Endometrium (tissue), 2 donors: ENCODE data around the gene AP3D1.
A peak's percentile ranks its signal among the peaks of the same experiment; 100 is the strongest.
"Not testable (repeated sequence)": the region's sequence is repeated elsewhere in the genome, so short reads cannot be mapped to it uniquely, and the experiment has no call there.

Experiments
- FAIRE-seq: peaks from 2 replicates; lab custom pipeline; 2012; peaks lifted over from hg19 to GRCh38; lab: Jason Lieb, UNC
- donor health status: control.
- donor health status: control.

AP3D1 gene

DNA sequence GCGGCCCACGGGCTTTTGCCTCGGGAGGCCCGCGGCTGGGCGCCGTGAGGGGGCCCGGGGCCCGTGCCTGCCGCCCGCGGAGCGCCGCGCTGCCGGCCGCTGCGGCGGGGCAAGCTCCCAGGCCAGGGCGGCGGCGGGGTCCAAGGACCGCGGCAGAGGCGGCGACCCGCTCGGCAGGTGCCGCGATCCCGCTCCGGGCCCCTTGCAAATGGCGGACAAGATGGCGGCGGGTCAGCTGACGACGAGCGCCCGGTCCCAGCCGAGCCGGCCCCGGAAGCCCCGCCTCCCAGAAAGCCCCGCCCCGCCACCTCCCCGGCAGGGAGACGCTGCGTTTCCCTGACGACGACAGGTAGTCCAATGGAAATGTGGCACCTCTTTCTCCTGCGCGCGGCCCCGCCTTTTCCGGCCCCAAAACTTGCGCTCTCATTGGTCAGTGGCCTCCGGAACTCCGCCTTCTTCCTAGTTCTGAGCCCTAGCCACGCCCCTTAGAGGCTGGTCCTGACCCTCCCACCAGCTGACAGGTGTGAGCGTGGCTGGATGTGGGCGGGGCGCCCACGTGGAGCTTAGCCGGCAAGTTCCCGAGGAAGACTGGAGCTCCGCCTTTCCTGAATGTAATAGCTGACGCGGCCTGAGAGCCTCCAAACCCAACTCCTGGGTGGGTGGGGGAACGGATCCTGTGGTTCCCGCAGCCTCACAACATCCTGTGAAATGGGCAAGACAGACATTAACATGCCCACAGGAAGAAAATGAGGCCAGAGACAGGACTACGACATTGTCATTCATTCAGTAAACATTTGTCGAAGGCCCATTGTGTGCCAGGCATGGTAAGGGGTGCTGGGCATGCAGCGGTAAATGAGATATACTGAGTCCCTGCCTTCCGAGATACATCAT lies at the start of gene AP3D1:
Gene AP3D1, minus strand, starts transcription at position 228 of the 891 bp plus-strand sequence. CDS start 232 bp downstream, outside the sequence.
- FAIRE-seq = peak; percentile 99

- FAIRE-seq = not testable (repeated sequence)
Measured at GRCh38 chr19:2200624-2201294, 49.4 kb upstream of the AP3D1 start.

DNA sequence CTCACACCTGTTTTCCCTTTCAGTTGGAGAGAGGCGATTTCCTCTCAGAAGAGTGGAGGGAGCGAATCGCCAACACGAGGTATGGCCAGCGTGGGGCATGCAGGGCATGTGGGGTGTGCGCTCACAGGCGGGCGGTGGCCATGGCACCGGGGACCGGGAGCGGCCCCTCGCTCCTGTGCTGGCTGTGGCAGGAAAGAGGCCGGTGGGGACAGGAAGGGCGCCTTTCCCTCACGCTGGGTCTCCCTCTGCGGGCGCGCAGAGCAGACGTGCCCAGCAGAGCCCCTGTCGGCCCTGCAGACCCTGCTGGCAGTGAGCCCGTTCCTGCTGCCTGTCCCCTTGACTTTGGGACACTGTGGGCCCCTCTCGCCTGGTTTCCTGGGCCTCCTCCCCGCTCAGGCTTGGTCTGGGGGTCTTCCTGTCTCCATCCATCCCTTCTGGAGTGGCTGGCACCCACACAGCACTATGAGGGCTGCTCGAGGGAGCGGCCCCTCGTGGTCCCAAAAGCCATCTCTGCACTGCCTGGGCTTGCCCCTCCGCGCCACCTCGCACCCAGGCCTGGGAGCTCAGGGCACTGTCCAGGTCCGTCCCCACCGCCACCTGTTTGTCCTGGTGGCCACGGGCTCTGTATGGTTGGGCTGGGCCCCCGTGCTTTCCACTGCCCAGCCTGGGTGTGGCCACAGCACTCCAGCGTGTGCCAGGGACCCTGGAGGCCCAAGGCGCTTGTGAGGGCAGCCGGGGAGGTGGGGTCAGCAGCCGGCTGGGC lies 48.7 kb upstream of the AP3D1 start:
- no peak for FAIRE-seq

DNA sequence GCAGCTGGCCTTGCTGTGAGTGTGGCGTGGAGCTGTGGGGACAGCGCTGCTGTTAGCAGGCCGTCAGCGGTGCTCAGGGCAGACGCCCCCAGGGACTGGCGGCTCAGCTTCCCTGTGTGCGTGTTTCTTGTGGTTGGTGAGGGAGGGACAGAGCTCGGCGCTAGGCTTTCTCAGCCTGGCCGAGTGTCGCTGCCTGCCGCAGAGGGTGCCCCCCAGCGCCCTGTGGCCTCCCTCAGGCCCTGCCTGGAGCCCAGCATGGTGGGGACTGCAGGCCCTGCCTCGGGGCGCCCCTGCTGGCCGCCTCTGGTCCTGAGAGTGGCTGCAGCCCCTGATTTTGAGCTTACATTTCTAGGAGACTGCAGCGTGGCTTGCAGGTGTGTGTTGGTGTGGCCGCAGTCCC lies 47.8 kb upstream of the AP3D1 start:
- FAIRE-seq = no peak

DNA sequence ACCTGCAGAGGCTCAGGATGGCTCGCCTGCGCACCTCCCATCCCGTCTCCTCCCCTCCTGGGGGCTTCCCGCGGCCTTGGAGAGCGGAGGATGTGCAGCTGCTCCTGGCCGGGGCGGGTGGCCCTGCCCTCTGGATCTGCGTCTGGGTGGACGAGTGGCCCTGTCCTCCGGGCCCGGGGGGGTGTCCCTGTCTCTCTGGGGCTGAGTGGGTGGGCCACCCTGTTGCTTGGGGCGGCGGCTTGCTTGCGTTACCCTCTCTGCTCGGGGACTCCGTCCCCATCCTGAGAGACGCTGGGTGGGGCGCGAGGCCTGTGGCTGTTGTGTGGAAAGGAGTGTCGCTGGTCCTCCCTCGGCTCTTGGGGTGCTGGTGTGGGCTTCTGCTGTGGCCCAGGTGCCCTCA lies 47.0 kb upstream of the AP3D1 start:
- FAIRE-seq = no peak

- no peak for FAIRE-seq
Measured at GRCh38 chr19:2197270-2197669, 45.9 kb upstream of the AP3D1 start.

GRCh38 chr19:2195914-2196313 lies 44.5 kb upstream of the AP3D1 start:
- FAIRE-seq = no peak

GRCh38 chr19:2195361-2195760 lies 44.0 kb upstream of the AP3D1 start:
- FAIRE-seq = no peak

GRCh38 chr19:2194513-2195078 lies 43.2 kb upstream of the AP3D1 start:
- no peak for FAIRE-seq

DNA sequence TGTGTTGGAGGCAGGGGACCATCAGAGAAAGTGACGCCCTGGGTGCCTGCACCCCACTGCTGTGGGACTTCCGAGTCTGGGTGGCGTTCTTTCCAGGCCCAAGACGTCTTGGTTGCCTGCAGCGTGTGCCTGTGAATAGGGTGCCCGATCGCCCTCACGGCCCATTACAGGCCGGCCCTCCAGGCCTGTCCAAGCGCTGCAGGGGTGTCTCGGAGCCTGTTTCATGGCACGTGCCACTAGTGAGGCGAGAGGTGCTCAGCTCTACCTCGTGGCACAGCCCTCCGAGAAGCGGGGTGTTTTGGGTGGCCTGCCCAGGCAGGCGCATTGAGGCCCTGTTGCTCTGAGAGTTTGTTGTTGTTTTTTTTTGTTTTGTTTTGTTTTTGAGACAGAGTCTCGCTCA lies 42.4 kb upstream of the AP3D1 start:
- no peak for FAIRE-seq

GRCh38 chr19:2192862-2193261 lies 41.5 kb upstream of the AP3D1 start:
- no peak for FAIRE-seq

GRCh38 chr19:2191456-2192310 lies 40.3 kb upstream of the AP3D1 start:
- no peak for FAIRE-seq

- no peak for FAIRE-seq
Measured at GRCh38 chr19:2190848-2191455, 39.6 kb upstream of the AP3D1 start.

GRCh38 chr19:2189880-2190279 lies 38.5 kb upstream of the AP3D1 start:
- no peak for FAIRE-seq

GRCh38 chr19:2188708-2189385 lies 37.5 kb upstream of the AP3D1 start:
- FAIRE-seq = no peak

DNA sequence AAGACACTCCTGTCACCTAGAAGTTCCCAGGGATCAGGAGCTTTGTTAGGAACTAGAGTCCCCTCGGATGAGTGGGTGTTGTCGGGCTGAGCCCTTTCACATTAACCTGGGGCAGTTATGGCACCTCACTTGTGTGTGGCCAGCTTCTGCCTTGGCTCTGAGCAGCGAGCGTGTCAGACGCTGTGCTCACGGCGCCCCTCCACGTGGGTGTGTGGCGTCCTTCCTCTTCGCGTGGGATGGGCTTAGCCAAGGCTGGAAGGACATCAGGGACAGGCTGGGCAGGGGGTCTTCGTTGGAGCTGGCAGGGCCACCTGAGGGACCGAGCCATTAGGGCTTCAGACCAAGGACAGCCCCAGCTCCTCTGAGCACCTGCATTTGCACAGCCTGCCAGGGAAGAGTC lies 35.8 kb upstream of the AP3D1 start:
- FAIRE-seq = no peak

DNA sequence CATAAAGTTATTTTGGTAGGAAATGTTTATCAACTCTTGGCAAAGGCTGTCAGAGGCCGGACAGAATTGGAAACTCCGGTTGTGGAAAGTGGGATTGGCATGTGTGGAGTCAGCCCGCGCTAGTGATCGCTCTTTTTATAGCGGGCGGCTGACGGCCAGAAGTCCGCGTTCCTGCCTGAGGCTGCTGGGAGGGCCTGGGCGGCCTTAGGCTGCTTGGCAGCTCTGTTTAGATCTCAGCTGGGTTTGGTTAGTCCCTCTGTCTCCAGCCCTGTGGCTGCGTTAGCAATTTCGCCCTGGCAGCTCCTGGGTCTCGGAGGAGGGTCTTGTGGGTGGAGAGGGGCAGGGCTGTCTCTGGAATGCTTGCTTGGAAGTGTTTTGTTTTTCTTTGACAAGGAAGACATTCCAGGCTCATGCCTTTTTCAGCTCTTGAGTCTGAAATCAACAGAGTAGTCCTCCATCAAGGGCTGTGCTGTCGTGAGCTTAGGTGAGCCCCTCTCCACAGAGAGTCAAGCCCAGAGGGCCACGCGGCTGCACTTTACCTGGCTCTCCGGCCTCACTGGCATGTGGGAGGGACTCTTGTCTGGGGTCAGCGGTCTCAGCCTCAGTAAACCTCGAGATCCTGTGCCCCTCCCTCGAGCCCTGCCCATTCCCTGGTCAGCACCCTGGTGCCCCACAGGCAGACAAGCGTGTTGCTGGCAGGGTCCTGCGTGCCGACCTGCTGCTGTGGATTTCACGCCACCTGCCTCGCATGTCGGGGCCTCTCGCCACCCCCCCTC lies 34.9 kb upstream of the AP3D1 start:
- peak; percentile 94 for FAIRE-seq

- no peak for FAIRE-seq
Measured at GRCh38 chr19:2185734-2186070, 34.3 kb upstream of the AP3D1 start.

DNA sequence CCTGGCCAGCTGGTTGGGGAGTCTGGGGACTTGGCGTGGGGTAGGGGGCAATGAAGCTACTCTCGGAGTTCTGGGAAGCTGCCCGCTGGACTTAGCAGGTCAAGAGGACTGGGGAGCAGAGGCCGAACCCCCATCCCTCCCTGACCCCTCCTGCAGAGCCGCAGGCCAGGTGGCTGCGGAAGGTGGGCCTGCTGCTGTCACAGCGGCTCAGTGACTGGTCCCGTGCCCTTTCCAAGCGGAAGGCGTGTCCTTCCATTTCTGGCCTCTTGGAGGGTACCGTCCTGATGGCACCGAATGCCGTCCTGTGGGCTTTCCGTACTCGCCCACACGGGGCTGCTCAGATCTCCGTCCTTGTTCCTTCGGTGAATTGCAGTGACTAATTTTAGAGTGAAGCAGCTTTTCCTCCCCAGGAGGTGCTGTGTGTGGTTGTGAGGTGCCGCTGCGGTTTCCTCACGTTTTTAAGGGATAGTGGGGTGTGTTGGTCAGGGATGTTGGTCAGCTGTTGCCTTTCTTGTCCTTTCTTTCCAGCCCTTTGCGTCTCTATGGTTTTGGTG lies 33.1 kb upstream of the AP3D1 start:
- no peak for FAIRE-seq

GRCh38 chr19:2181633-2181997 lies 30.2 kb upstream of the AP3D1 start:
- no peak for FAIRE-seq
